K562 (cell line): ENCODE results near the gene MAGI1. TPM values are rescaled to one million over a fixed set of nuclear protein-coding genes. Genes with fewer than 3 reads are reported as not detected.

Source experiments
- ATAC-seq: fragments of 200-7000 bp; cut with Tn5 transposase; 3 replicates; pipeline ENCODE4 v1.9.1; 2020; ENCODE audit warnings: moderate library complexity
- BruUV-seq: library from RNA; stranded (reverse); fragments of 400-500 nt; replicated peaks from 2 replicates; lab custom pipeline; 2021; lab: Mats Ljungman, UMichigan
- CTCF ChIA-PET: fragments of 300-600 bp; formaldehyde crosslinking; extraction: SDS; loops from one replicate; lab custom pipeline; 2021; ENCODE audit warnings: low intra/inter-chr PET ratio; lab: Yijun Ruan, JAX
- POLR2A ChIA-PET: fragments of 300-600, 350-650 bp; sonication (Branson Sonifier 250); formaldehyde crosslinking; extraction: SDS; loops from one replicate; lab custom pipeline; 2021; ENCODE audit warnings: antibody characterized with exemption, inconsistent platforms; lab: Yijun Ruan, JAX
- DNase-seq, 4 experiments: peaks; one replicate each; pipeline versions ENCODE4 v3.0.0 to v3.0.0-alpha.2; 2011 to 2018; ENCODE audit warnings: low spot score in 3 of 4, mixed read lengths in 3 of 4; ENCODE audit errors: extremely low read depth in 1 of 4
- FAIRE-seq: peaks from 2 replicates; lab custom pipeline; 2011; peaks lifted over from hg19 to GRCh38; lab: Jason Lieb, UNC
- H2AFZ ChIP-seq: 2 replicates; pipeline ENCODE4 v1.6.0; 2011; ENCODE audit warnings: low read depth, low read length, control low read depth, inconsistent platforms
- H3K27ac ChIP-seq: fragments of 200-600 bp; 3 replicates; pipeline ENCODE4 v1.8.0; 2011; ENCODE audit warnings: low read depth, mild to moderate bottlenecking, control low read depth, inconsistent platforms, low read length, moderate library complexity, mixed read lengths; ENCODE audit errors: extremely low read depth
- H3K27me3 ChIP-seq, 2 experiments: fragments of 300-600 bp in 1 of 2; 2 replicates in 1 of 2; 3 replicates in 1 of 2; pipeline versions ENCODE4 v1.6.0 to v1.8.0; 2011; ENCODE audit warnings: inconsistent platforms in 2 of 2, low read length in 2 of 2, mild to moderate bottlenecking in 1 of 2, mixed read lengths in 1 of 2, moderate library complexity in 1 of 2; ENCODE audit not compliant: control insufficient read depth in 2 of 2, insufficient read depth in 2 of 2
- H3K36me3 ChIP-seq: fragments of 300-600 bp; 3 replicates; pipeline ENCODE4 v1.8.0; 2011; ENCODE audit warnings: mild to moderate bottlenecking, low read length, inconsistent platforms; ENCODE audit not compliant: control insufficient read depth, insufficient read depth
- H3K4me1 ChIP-seq, 2 experiments: fragments of 200-600 bp in 1 of 2; replicated peaks in 1 of 2; 2 replicates in 1 of 2; 3 replicates in 1 of 2; pipeline versions ENCODE4 v1.5.1 to v1.8.0; 2011; ENCODE audit warnings: inconsistent platforms in 2 of 2, low read length in 2 of 2, mild to moderate bottlenecking in 1 of 2, mixed read lengths in 1 of 2, moderate library complexity in 1 of 2; ENCODE audit not compliant: control insufficient read depth in 2 of 2, insufficient read depth in 2 of 2
- H3K4me2 ChIP-seq: 2 replicates; pipeline ENCODE4 v1.6.1; 2011; ENCODE audit warnings: low read length, control low read depth, inconsistent platforms, mixed read lengths; ENCODE audit not compliant: insufficient read depth
- H3K4me3 ChIP-seq: fragments of 200-600 bp; sonication (generic), shearing (Covaris generic); 2 replicates; pipeline ENCODE4 v1.5.1; 2016; ENCODE audit warnings: control low read depth, inconsistent platforms
- H3K79me2 ChIP-seq: fragments of 200-600 bp; 3 replicates; pipeline ENCODE4 v1.8.0; 2011; ENCODE audit warnings: low read length, inconsistent platforms; ENCODE audit not compliant: control insufficient read depth, insufficient read depth
- H3K9ac ChIP-seq, 2 experiments: 2 replicates each; pipeline versions ENCODE4 v1.6.0 to v1.6.1; 2011; ENCODE audit warnings: low read depth in 2 of 2, low read length in 2 of 2, control low read depth in 1 of 2, inconsistent platforms in 1 of 2, mild to moderate bottlenecking in 1 of 2, mixed read lengths in 1 of 2; ENCODE audit not compliant: insufficient read depth in 1 of 2
- H3K9me1 ChIP-seq: one replicate; pipeline ENCODE4 v1.6.0; 2011; ENCODE audit warnings: inconsistent platforms, mild to moderate bottlenecking, low read length, moderate library complexity; ENCODE audit not compliant: control insufficient read depth, insufficient read depth
- H3K9me3 ChIP-seq: replicated peaks from 2 replicates; pipeline ENCODE4 v1.5.1; 2011; ENCODE audit warnings: low read depth, low read length, inconsistent platforms; ENCODE audit not compliant: control insufficient read depth, insufficient read depth
- H4K20me1 ChIP-seq: replicated peaks from 2 replicates; pipeline ENCODE4 v1.6.1; 2011; ENCODE audit warnings: low read length, inconsistent platforms, mixed read lengths; ENCODE audit not compliant: control insufficient read depth, insufficient read depth
- AFF1 ChIP-seq, 2 experiments: fragments of 450-650 bp; IDR thresholded peaks; 2 replicates each; pipeline ENCODE4 v1.6.1; 2018; ENCODE audit warnings: mild to moderate bottlenecking in 2 of 2, low read depth in 1 of 2; ENCODE audit not compliant: partially characterized antibody in 2 of 2
- CHD1 ChIP-seq: fragments of 200-600 bp; sonication (generic); IDR thresholded peaks from one replicate; pipeline ENCODE4 v1.6.1; 2012; ENCODE audit warnings: mild to moderate bottlenecking, moderate library complexity, low read length, inconsistent platforms
- PHB2 ChIP-seq: fragments of 450-650 bp; IDR thresholded peaks from 2 replicates; pipeline ENCODE4 v1.6.1; 2017; ENCODE audit warnings: low read depth
- POU5F1 ChIP-seq: fragments of 150-350 bp; IDR thresholded peaks from 2 replicates; pipeline ENCODE4 v1.6.1; 2014; ENCODE audit warnings: borderline replicate concordance, low read length, low read depth, mild to moderate bottlenecking; ENCODE audit not compliant: partially characterized antibody
- ZNF146 ChIP-seq: IDR thresholded peaks from one replicate; pipeline ENCODE4 v1.6.1; 2018; ENCODE audit warnings: missing compliant biosample characterization; ENCODE audit not compliant: unreplicated experiment
- ZNF584 ChIP-seq: fragments of 200-800 bp; sonication (Bioruptor generic); IDR thresholded peaks from 2 replicates; pipeline ENCODE4 v1.6.1; 2016; ENCODE audit warnings: low read depth, mild to moderate bottlenecking, missing genetic modification characterization, missing compliant biosample characterization
- ZNF668 ChIP-seq: fragments of 250-450 bp; sonication (Bioruptor Pico); IDR thresholded peaks from 2 replicates; pipeline ENCODE4 v1.8.0; 2022; ENCODE audit warnings: mild to moderate bottlenecking, inconsistent platforms
- ZNF699 ChIP-seq: fragments of 250-450 bp; sonication (Bioruptor Pico); IDR thresholded peaks from 2 replicates; pipeline ENCODE4 v1.8.0; 2021; ENCODE audit warnings: mild to moderate bottlenecking, moderate library complexity; ENCODE audit not compliant: insufficient replicate concordance
- WGBS: fragments of 100-300 bp; shearing (Covaris generic); methylation state at CpG from one replicate; pipeline ENCODE4 v1.1.6; 2016; ENCODE audit warnings: low coverage, mixed read lengths; ENCODE audit not compliant: insufficient coverage; ENCODE audit errors: missing lambda C conversion rate; 5-methylcytosine and 5-hydroxymethylcytosine counted together
- in situ Hi-C: fragments of 300-500 bp; cut with MboI; formaldehyde crosslinking; loops from 4 replicates; pipeline ENCODE4 v1.15.0; 2018; ENCODE audit warnings: inconsistent platforms, mixed read lengths
- intact Hi-C: fragments of 100-400 bp; cut with micrococcal nuclease; formaldehyde crosslinking; loops from 2 replicates; pipeline ENCODE4 v1.14.2; 2022
- polyA plus RNA-seq, 8 experiments: library from polyadenylated mRNA; depleted of rRNA in 4 of 8; stranded (reverse) in 5 of 8; unstranded in 3 of 8; fragments of >200 nt; fragmentation: Nextera tagmentation in 2 of 8; fragmentation: Illumina TruSeq in 1 of 8; extraction: Ambion mirVana in 2 of 8; extraction: Trizol in 1 of 8; gene quantifications; 2 replicates each; pipeline versions ENCODE4 v1.2.1 to v1.2.3, GENCODE V29; 2011 to 2014; ENCODE audit warnings: inconsistent platforms in 1 of 8, missing spikeins in 1 of 8
- total RNA-seq, 7 experiments: library from RNA; depleted of rRNA in 6 of 7; stranded (reverse); fragments of >200 nt in 6 of 7; fragmentation: Illumina TruSeq in 2 of 7; extraction: Trizol in 2 of 7; gene quantifications; 2 replicates each; pipeline versions ENCODE4 v1.2.1 to v1.2.3, GENCODE V29; 2011 to 2021; ENCODE audit warnings: low replicate concordance in 1 of 7
- TF ChIP-seq, protein P1 (sequence below): IDR thresholded peaks from 2 replicates; pipeline ENCODE4 v1.6.1; 2012; ENCODE audit warnings: low read depth, low read length, improper control_type of control experiment, borderline replicate concordance
- TF ChIP-seq, protein P2 (sequence below): sonication (generic); formaldehyde crosslinking; IDR thresholded peaks from 2 replicates; pipeline ENCODE4 v1.8.1; 2023; ENCODE audit warnings: mild to moderate bottlenecking, missing genetic modification reagents
- TF ChIP-seq, protein P3 (sequence below): fragments of 250-450 bp; sonication (Bioruptor Pico); IDR thresholded peaks from 2 replicates; pipeline ENCODE4 v1.8.0; 2021; ENCODE audit warnings: mild to moderate bottlenecking, moderate library complexity

MAGI1 gene
- total and polyA plus RNA-seq, 9 of the 15 experiments (the other 6 are each of a cell fraction or from before 2014, with no cell fraction given): 7.8 to 59.4 (median 43.2) TPM

GRCh38 chr3:65723011-65723410 is 315.7 kb downstream of the MAGI1 start (continued):
- TF ChIP-seq, protein P1, sequence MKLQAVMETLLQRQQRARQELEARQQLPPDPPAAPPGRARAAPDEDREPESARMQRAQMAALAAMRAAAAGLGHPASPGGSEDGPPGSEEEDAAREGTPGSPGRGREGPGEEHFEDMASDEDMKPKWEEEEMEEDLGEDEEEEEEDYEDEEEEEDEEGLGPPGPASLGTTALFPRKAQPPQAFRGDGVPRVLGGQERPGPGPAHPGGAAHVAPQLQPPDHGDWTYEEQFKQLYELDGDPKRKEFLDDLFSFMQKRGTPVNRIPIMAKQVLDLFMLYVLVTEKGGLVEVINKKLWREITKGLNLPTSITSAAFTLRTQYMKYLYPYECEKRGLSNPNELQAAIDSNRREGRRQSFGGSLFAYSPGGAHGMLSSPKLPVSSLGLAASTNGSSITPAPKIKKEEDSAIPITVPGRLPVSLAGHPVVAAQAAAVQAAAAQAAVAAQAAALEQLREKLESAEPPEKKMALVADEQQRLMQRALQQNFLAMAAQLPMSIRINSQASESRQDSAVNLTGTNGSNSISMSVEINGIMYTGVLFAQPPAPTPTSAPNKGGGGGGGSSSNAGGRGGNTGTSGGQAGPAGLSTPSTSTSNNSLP: no peak
- TF ChIP-seq, protein P2, sequence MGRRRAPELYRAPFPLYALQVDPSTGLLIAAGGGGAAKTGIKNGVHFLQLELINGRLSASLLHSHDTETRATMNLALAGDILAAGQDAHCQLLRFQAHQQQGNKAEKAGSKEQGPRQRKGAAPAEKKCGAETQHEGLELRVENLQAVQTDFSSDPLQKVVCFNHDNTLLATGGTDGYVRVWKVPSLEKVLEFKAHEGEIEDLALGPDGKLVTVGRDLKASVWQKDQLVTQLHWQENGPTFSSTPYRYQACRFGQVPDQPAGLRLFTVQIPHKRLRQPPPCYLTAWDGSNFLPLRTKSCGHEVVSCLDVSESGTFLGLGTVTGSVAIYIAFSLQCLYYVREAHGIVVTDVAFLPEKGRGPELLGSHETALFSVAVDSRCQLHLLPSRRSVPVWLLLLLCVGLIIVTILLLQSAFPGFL (CRISPR knock-in tag): no peak
- no peak for TF ChIP-seq ZNF146 (CRISPR knock-in tag)
- TF ChIP-seq PHB2: no peak
- no peak for TF ChIP-seq ZNF668
- no peak for TF ChIP-seq CHD1

DNA sequence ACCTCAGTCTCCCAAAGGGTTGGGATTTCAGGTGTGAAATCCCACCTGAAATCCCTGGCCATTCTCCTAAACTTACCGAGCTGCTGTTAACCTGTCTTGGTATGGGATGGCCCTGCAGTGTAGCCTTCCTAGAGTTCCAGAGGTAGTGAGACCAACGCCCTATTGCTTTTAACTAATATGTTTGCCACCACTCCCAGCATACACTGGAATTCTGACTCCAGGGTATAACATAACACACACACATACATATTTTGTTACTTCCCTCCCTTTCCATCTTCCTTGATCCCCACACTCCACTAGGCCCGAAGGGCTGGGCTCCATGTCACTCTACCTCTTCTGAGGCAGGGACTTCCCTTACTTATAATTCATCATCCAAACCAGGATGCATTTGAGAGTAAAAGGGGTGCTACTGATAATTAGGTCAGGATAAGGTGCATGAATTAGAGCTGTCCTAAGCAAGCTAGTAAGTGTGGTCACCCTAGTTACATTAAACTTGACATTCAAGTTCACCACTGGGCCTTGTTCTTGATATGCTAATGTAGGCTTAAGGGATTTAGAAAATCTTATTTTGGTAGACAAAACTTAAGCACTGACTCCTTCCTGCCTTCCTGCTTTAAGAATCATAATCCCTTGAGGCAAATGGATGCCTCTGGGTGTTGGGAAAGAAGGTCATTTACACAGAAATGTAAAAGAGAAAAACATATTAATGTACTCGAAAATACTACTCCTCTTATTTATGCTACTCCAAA is 317.6 kb downstream of the MAGI1 start:
- in situ Hi-C loops: no loop called here
- POLR2A ChIA-PET: interaction anchor here (0.6 kb wide), 1 partner anchor 13 kb away, joined by 3 read pairs; no protein-coding TSS in a partner anchor
- no peaks in the 10 kb centered on the region for H3K27me3 ChIP-seq
- CTCF ChIA-PET: no interaction called here
- no peaks in the 10 kb centered on the region for H4K20me1 ChIP-seq
- no peaks in the 10 kb centered on the region for H3K79me2 ChIP-seq
- H2AFZ ChIP-seq: no peak overlapping the region
- no peak overlapping the region for H3K27ac ChIP-seq
- 15% methylated on average over 4 of the region's 4 CpGs for WGBS
- H3K36me3 ChIP-seq: no peaks in the 10 kb centered on the region
- DNase-seq: no peak
- H3K4me1 ChIP-seq: no peaks in the 10 kb centered on the region; a peak in 1 of 5 replicates
- FAIRE-seq: no peak
- BruUV-seq: no TSS peak
- no peak for TF ChIP-seq ZNF699 (CRISPR knock-in tag)
- no peak for TF ChIP-seq ZNF584 (CRISPR knock-in tag)
- TF ChIP-seq, protein P3, sequence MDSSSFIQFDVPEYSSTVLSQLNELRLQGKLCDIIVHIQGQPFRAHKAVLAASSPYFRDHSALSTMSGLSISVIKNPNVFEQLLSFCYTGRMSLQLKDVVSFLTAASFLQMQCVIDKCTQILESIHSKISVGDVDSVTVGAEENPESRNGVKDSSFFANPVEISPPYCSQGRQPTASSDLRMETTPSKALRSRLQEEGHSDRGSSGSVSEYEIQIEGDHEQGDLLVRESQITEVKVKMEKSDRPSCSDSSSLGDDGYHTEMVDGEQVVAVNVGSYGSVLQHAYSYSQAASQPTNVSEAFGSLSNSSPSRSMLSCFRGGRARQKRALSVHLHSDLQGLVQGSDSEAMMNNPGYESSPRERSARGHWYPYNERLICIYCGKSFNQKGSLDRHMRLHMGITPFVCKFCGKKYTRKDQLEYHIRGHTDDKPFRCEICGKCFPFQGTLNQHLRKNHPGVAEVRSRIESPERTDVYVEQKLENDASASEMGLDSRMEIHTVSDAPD (CRISPR knock-in tag): no peak
- no peak for TF ChIP-seq AFF1 (IDR thresholded peaks at IDR 0.05; ENCODE audit: low read depth in 1 of 2, partially characterized antibody in 2 of 2)
- TF ChIP-seq POU5F1: no peak
- intact Hi-C loops: no loop called here
- no peaks in the 10 kb centered on the region for H3K9me1 ChIP-seq
- H3K9ac ChIP-seq: no peak overlapping the region
- no peaks in the 10 kb centered on the region for H3K9me3 ChIP-seq
- ATAC-seq: no peak
- H3K4me2 ChIP-seq: no peak overlapping the region
- no peak overlapping the region for H3K4me3 ChIP-seq
